NCI-H1694 treated with DMSO at 0.1 percent for 48 hours (cell line): Measurements from ENCODE around the gene FLOT1.

ENCODE experiments used
- DNase-seq: peaks from one replicate; lab custom pipeline; 2025; lab: John Stamatoyannopoulos, UW

Gene FLOT1

DNA sequence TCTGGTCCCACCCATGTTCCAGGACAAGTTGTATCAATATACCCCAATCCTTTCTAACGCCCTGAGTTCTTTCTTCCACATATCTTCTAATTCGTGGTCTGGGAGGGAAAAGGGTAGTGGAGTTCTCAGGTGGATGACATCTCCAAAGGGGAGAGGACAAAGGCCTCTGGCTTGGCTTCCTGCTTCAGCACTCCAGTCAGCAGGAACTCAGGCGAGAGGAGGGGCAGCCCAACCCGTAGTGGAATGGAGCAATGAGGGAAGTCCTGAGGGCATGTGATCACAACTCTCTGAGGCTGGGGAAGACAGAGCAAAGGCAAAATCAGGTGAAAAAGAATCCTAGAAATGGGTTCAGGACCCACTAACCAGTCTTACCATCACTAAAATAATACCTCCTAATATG is 42.1 kb downstream of the FLOT1 start:
- no peak for DNase-seq

DNA sequence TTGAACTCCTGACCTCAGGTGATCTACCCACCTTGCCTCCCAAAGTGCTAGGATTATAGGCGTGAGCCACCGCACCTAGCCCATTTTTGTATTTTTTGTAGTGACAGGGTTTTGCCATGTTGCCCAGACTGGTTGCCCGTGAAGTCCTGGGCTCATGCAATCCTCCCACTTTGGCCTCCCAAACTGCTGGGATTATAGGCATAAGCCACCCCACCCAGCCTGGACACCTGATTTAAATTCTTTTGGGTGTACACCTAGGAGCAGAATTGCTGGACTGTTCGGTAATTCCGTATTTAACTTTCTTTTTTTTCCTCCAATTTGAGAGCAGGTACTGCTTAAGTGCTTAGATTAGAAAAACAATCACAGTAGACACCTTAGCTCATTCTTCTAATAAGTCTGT is 46.1 kb downstream of the FLOT1 start:
- no peak for DNase-seq

DNA sequence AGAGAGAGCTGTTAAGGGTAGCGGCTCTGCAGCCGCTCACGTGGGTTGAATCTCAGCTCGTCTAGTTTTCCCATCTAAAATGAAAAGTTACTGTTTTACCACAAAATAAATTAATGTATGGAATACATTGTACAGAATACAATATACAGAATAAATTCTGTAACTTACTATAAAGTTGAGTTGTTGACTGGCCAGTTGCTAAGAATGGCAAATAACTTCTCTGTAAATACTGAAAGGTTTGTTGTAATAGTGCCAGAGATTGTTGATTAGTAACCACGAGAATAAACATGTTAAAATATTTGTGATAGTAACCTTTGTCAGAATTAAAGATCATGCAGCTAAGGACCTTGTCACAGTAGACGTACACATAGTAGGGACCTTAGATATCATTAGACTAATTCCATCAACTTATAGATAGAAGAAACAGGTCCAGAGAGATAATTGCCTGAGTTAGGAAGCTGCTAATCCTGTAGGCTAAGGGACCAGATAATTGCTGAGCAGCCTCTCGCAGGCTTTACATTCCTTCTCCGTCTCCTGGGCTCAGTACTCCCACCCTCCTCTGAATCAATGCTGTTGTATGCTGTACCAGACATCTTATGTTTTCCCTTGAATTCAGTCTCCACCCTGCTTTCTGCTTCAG is 51.2 kb downstream of the FLOT1 start:
- DNase-seq: no peak

DNA sequence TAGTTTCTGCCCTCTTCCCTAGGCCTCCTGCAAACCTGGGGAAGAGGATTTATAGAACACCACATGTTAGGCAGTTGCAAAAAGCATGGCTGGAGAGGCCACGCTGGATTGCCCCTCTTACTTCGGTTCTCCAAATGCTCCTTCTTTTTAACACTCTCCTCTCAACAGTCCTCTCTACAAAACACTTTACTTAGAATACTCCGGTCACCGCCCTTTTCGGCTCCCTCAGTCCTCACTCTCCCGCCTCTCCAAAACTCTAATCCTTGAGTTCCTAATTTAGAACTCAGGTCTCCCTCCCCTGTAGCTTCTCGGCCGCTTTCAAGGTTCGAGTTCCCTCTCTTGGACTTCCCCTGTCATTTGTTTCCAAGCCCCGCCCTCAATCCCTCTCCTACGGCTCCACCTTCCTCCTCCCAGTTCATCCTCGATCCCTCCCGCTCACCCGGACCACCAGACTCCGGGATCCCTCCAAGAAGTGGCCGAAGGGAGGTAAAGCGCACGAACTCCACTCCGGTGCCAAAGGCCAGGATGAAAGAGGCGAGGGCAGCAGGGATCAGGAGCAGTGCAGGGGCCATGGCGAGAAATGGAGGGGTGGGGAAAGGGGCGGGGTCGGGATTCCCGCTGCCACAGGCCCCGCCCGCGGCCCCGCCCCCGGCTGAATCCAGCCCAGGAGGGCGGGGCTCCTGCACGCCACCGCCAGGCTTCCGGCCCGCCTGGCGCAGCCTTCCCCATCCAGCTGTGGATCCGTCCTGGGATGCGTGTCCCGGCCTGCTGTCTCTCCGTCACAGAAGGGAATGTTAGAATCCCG is 51.9 kb downstream of the FLOT1 start, which contains the start of gene NRM:
Gene NRM (minus strand): TSS at position 582 of the 805 bp plus-strand sequence. CDS start 10 bp downstream, at position 572.
- DNase-seq: peak; percentile 80

DNA sequence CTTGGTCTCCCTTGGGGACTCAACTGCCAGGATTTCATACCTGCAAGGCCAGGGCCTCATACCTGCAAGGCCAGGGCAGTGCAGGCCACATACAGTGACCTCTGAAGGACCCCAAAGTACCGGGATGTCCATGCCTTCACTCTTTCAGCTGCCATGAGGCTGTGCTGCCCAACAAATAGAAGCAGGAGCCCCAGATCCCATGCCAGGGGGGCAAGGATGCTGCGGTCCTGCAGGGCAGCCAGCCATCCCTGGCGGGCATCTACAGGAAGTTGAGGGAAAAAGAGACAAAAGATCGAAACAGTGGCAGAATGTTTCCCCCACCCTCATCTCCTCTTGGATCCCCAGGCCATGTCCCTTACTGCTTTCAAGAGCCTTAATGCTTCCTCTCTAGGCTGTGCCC is 52.5 kb downstream of the FLOT1 start:
- no peak for DNase-seq

DNA sequence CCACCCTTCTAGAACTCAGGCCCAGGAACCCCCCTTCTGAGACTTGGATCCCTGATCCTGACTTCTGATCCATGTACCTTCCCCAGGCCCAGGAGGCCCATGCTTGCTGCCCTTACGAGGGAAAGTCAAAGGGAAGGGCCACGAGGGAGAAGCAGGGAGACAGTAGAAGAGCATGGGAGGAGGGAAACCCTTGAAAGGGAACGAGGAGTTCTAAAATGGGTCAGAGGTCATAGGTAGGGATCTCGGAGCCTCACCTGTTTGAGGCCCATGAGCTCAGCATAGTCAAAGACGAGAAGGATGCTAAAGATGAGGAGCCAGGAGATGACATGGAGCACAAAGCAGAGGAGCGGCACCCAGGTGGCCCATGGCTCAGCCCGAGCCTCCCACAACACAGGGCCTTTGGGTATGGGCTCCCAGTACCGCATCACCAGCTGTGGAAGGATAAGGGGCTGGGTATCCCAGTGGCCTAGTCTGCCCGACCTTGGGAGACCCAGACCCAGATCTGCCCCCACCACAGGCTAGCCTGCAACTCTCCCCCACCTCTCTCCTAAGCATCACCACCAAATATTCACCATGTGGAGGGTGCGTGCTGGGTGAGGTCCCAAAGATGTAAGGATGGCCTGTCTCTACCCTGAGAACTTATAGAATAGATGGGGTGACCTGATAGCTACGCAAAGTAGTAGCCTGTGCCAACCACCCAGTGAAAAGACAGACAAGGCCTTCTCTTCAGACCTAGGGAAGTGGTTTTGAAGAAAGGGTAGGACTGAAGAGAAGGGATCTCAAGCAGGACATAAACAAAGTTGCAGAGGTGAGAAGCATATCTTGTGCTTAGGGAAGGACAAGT is 53.2 kb downstream of the FLOT1 start:
- no peak for DNase-seq

DNA sequence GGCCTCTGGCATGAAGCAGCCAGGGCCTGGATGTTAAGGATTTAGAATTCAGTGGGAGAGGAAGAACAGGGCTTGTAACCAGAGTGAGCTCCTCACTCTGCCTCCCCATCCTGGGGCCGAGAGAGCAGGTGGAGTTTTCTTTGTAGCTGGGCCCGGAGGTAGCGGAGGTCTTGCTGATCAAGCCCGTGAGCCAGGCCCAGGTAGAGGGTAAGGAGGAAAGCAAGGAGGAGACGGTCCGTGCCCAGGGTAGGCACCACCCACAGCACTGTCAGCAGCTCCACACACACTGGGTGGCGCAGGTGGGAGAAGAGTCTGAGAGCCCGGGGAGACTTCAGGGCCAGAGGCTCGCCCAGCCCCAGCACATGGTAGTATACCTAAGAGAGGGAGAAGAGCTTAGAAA is 53.9 kb downstream of the FLOT1 start:
- no peak for DNase-seq

DNA sequence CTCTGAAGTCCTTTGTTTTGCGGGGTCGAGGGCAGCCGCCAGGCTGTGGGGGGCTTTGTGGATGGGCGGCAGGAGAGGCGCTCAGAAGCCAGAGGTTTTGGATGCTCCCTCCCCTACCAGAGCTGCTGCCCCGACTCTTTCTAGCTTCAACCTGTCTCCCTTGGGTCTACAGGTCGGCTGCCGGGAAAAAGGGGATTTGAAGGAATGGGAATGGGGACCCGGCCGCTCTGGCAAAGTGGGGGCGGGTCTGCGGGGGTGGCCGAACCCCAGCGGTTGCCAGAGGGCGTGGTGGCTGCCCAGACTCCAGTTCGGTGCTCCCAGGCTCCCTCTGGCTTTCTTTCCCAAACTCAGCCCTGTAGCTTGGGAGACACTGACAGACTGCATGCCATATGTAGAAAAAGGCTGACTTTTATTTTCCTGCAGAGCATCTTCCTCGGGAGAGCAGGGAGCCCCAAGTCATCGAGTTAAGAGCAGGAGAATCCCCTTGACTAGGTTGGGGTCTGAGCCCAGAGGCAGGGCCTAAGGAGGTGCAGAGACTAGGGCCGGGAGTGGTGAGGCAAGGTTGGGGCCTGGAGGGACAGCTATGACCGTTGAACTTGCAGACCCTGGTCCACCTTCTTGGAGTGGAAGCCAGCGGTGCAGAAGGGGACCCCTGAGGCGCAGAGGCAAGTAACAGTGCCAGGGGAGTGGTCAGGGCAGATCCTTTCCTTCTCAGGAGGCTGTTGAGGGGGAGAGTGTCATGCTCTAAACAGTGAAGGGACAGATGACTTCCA is 54.6 kb downstream of the FLOT1 start:
- no peak for DNase-seq

DNA sequence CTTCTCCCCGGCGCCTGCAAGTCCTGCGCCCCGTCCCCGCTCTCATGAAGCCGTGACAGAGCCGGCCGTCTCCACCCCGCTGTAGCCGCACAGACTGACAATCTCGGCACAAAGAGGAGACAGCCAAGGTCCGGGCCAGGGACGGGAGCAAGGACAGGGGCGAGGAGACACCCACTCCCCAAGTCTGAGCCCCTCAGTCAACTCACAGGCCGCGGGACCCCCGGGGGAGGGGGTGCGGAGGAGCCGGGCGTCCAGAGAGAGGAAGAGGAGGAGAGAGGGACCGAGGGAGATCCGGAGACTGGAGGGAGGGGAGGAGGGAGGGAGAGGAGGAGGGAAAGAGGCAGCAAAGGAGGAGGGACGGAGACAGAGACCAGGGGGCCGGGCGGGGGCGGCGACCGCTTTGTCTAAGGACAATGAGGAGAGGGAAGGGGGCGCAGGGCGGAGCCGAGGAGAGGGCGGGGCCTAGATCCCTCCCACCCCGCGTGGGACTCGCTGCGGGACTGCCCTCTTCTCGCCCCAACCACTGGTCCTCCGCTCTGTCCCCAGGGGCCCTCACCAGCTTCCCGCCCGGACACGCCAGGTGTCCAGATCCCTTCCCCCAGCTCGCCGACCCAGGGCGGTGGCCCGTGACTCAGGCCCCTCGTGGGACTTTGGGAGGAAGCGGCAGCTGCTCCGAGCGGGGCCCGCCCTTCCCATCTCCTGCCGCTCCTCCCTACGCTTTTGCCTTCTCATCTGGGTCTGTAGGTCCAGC is 55.4 kb downstream of the FLOT1 start:
- peak; percentile 40 for DNase-seq

DNA sequence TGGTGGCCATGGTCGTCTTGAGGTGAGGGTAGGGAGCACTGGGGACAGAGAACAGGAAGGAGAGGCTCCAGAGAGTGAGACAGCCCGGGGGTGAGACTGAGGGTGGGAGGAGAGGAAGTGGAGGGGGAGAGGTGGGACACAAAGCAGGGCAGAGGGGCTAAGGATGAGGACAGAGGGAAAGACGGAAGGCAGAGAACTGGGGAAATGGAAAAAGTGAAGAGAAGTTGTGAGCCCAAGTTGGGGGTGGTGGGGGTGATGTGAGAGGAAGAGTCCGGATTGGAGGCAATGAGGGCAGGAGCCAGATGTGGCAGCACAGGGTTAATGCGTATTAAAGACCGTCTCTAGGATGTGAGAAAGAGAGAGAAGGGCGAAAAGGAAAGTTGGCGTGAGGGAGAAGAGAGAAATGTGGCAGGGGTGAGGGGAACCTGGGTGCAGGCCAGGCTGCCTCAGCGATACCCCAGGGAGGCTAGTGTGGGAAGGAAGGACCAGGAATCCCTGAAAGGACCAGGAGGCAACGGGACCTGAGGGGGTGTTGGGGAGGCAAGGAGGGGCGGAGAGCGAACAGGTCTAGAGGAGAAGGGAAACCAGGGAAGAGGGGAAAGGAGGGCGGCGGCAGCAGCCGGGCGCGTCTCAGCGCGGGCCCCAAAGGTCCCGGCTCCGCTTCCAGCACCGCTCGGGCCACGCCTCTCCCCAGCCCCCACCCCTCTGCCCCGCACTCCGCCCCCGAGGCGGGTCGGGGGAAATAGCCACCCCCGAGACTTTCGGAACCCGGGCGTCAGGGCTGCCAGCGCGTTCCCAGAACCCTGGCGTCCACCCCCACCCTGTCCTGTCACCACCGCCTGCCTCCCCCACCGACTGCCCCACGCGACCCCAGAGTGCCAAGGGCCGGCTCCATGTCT is 56.2 kb downstream of the FLOT1 start, which contains the start of gene PPP1R18:
Gene PPP1R18 (minus strand): TSS at position 637 of the 899 bp plus-strand sequence. CDS start 627 bp downstream, at position 10.
- DNase-seq: no peak

DNA sequence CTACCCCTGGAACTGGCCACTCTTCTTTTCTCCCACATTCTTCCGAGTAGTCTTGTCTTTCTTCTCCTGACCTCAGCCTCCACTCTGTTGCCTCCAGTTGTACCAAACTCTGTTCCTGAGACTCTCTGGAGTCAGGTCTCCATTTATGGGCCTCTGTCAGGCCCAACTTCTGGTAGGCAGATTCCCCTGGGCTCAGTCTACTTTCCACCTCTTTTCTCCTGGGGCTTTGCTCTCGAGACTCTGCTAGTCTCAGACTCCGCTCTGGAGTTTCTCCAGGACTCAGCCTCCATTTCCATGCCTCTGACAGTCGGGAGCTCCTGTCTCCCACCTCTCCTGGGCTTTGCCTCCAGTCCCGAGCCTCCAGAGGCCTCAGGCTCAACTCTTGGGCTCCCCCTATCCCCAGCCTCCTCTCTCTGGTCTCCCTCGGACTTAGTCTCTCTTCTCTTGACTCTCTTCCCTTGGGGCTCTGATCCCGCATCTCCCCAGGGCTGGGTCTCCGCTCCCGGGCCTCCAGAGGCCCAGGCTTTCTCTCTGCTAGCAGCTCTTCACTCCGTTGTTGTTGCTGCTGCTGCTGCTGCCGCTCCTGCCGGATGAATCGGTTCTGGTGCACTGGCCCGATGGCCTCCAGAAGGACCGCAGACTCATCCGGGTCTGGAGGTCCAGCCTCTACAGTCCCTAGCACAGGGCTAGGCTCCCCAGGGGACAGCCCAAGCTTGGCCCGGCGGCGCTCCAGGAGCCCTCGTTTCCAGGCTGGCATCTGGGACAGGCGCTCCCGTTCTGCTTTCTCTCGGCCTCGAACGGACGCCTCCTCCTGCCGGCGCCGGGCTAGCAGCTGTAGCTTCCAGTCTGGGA is 57.1 kb downstream of the FLOT1 start:
- no peak for DNase-seq

DNA sequence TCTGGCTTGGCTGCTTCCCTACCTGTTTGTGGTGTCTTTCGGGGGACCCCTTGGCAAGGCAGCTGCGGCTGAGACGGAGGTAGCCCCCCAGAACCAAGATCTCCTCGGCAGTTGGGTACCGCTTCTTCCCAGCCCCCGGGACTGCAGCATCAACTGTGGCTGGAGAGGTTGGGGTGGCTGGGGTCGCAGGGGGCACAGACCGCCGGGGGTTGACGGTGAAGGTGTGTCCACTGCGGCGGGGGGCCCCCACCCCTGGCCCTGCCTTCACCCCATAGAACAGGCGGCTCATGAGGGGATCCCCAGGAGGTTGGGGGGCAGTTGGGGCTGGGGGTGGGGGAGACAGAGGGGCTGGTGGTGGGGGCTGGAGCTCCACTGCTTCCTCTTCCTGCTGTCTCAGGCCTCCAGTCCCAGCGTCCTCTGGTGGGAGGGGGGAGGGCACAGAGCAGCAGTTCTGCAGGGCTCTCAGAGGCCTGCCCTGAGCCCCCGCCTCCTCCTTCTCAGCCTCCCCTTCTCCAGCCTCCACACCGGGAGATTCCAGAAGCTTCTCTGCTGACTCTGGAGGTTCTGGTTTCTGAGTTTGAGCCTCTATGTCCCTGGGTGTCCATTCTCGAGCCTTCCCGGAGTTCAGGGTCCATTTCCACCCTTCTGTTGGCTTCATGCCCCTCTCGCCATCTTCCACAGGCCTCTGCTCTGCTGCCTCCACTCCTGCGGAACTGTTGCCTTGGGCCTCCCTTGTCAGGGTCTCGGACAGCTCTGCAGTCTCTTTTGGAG is 57.9 kb downstream of the FLOT1 start:
- DNase-seq: no peak

DNA sequence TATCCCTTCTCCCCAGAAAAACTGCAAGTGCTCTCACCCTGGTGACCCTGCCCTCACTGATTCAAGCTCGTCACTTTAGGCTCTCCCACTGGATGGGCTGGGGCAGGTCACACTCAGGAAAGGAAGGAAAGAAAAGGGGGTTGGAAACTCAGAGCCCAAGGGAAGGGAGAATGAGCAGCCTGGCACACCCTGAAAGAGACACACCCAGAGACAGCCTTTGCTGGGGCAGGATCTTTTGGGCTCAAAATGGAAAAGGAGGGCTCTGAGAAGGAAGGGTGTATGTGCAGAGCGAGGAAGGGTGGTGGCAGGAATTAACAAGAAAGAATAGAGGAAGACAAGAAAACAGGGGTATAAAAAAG is 58.5 kb downstream of the FLOT1 start:
- no peak for DNase-seq

DNA sequence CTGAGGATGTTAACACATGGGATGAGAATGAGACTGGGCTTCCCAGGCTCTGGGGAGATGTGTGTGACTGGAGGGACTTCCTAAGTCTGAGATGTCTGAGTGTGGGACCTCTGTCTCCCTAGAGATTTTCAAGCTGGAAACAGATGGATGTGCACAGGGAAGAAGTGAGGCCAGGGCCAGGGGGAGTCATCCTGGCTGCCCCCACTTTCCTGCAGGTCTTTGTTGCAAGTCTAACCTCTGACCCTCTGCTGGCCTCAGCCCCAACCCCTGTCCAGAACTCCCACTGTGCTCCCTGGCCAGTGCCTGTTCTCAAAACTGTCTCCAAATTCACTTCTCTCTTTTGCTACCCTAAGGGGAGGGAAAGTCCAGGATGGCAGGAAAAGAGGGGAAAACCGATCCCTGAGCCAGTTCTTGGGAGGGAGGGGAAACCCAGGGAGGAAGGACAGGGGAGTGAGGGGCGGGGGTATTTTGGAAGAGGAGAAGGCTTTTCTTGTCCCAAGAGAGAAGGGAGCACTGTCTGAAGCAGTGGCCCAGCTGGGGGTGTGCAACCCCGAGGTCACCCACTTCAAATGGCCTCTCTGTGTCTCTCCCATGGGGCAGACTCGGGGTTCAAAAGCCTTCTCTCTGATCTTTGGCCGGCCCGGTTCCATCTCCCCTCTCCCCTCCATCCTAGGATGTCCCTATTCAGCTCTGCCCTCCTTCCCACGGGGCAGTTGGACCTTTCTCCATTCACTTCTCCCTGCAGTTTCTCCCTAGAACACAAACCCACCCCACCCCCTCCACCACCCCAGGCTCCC is 59.1 kb downstream of the FLOT1 start:
- DNase-seq: no peak

DNA sequence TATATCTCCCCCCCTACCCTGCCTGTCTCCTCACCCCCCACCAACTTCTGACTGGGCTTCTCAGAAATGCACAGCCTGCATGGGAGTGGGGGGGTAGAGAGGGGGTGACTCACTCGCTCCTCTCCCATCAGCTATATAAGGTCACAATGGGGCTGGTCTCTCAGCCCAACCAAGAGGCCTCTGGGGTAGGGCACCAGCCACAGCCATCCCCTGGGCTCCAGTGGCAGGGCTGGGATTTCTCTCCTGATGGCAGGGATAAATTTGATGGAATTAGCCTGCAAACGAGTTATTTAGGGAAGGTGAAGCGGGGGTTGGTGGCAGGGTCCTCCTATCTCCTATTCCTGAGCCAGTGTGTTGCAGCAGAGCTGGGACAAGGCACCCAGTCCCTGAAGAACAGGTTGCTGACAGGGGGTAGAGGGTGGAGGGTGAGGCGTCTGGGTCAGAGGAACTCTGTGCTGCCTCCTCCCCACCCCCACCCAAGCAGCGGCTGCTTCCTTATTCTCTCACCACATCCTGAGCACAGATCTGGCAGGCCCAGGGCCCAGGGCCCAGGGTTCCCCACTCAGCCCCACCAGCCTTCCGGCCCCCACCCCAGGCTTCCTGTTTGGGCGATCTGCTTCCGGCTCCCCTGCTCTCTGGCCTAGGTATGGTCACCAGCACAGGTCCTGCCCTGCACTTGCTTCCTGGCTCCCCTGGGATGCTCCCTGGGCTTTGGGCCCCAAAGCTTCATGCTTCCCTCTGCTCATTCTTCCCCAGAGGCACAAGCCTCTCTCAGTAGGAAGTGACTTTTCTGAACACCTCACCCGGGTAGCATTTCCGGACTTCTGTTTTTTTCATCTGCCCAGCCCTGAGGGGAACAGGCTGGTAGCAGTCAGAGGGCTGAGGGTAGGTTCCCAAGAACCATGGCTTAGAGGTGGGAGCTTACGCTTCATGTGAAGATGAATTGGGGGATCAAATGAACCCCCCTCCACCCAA is 60.1 kb downstream of the FLOT1 start:
- no peak for DNase-seq

DNA sequence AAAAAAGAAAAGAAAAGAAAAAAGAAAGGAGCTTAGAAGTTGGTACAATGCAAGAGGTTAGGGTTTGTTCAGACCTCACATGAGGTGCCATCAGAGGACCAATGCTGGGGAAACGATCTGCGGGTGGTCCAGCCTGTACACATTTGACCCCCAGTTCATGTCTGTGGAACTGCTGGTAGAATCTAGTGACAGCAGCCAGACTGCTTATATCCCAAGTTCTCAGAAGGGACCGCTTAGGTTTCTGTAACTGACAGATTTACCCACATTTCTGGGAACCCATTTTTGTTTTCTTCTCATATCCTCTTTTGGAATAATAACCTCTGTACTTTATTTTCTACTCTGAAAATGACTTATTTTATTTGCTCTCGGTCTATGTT is 60.7 kb downstream of the FLOT1 start:
- no peak for DNase-seq
